ENCODE measurements around the gene NCK2. TPM values are rescaled to one million over a fixed set of nuclear protein-coding genes. Genes with fewer than 3 reads are reported as not detected.

The NCK2 gene
- polyA plus RNA-seq, 1 experiment: 20.5 TPM

- ChIA-PET CTCF (no interaction called here), POLR2A (no interaction called here)
- H3K9me3 ChIP-seq (ENCODE audit: control insufficient read depth, insufficient read depth, low read length): no peaks in the 10 kb centered on the region
- H3K4me3 ChIP-seq (ENCODE audit: low read depth, low read length): no peak overlapping the region
- no peak for DNase-seq (ENCODE audit: low read depth, low spot score)
- TF ChIP-seq, protein P1, sequence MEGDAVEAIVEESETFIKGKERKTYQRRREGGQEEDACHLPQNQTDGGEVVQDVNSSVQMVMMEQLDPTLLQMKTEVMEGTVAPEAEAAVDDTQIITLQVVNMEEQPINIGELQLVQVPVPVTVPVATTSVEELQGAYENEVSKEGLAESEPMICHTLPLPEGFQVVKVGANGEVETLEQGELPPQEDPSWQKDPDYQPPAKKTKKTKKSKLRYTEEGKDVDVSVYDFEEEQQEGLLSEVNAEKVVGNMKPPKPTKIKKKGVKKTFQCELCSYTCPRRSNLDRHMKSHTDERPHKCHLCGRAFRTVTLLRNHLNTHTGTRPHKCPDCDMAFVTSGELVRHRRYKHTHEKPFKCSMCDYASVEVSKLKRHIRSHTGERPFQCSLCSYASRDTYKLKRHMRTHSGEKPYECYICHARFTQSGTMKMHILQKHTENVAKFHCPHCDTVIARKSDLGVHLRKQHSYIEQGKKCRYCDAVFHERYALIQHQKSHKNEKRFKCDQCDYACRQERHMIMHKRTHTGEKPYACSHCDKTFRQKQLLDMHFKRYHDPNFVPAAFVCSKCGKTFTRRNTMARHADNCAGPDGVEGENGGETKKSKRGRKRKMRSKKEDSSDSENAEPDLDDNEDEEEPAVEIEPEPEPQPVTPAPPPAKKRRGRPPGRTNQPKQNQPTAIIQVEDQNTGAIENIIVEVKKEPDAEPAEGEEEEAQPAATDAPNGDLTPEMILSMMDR (IDR thresholded peaks at IDR 0.05; ENCODE audit: low read depth, low read length): no peak
- no peaks in the 10 kb centered on the region for H3K27me3 ChIP-seq (ENCODE audit: control insufficient read depth, insufficient read depth, low read length)
- no peak overlapping the region for H3K27ac ChIP-seq (ENCODE audit: low read depth, low read length)
Observed at GRCh38 chr2:105803337-105803736, 58.6 kb downstream of the NCK2 start.

DNA sequence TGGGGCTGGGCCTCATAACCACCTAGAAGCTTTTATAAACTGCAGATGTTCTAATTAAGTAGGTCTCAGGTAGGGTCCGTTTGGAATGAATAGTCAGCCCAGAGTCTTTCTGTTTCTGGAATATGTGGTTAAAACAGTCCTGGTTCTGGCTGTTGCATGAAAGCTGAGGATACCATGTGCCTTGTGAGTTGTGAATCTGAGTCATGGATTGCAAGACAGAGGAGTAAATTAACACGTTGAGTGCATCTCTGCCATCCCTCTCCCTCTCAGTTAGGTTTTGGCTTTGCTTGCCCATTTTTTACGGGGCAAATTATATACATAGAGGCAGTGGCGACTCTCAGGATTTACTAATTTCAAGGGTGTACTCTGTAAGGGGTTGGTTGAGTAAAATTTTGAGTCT is 59.1 kb downstream of the NCK2 start:
- ChIA-PET POLR2A (no interaction called here), CTCF (no interaction called here)
- Histone ChIP-seq H3K27ac (ENCODE audit: low read depth, low read length) (no peak overlapping the region), H3K9me3 (ENCODE audit: control insufficient read depth, insufficient read depth, low read length) (no peaks in the 10 kb centered on the region), H3K4me3 (ENCODE audit: low read depth, low read length) (no peak overlapping the region), H3K27me3 (ENCODE audit: control insufficient read depth, insufficient read depth, low read length) (no peaks in the 10 kb centered on the region)
- DNase-seq (ENCODE audit: low read depth, low spot score): no peak
- TF ChIP-seq, protein P1 (IDR thresholded peaks at IDR 0.05; ENCODE audit: low read depth, low read length): no peak

DNA sequence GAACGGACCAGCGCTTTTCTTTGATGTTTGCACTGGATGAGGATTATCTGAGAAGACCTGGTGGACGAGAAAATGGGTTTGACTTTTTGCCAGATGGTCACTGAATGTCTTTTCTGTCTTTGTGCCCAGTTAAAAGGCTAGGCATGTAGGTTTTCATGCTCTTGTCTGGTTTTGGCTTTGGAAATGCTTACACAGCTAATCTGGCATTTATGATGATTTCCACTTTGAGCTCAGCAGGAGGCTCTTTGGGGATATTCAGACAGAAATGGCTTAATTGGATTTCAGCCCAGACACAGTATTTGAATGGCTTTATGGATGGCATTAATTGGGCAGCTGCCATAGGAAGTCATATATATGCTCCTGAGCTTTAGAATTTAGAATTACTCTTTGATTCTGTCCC is 59.6 kb downstream of the NCK2 start:
- no peak overlapping the region for H3K4me3 ChIP-seq (ENCODE audit: low read depth, low read length)
- TF ChIP-seq, protein P1 (IDR thresholded peaks at IDR 0.05; ENCODE audit: low read depth, low read length): no peak
- H3K27ac ChIP-seq (ENCODE audit: low read depth, low read length): no peak overlapping the region
- POLR2A ChIA-PET: no interaction called here
- CTCF ChIA-PET: no interaction called here
- H3K9me3 ChIP-seq (ENCODE audit: control insufficient read depth, insufficient read depth, low read length): no peaks in the 10 kb centered on the region
- no peaks in the 10 kb centered on the region for H3K27me3 ChIP-seq (ENCODE audit: control insufficient read depth, insufficient read depth, low read length)
- no peak for DNase-seq (ENCODE audit: low read depth, low spot score)

DNA sequence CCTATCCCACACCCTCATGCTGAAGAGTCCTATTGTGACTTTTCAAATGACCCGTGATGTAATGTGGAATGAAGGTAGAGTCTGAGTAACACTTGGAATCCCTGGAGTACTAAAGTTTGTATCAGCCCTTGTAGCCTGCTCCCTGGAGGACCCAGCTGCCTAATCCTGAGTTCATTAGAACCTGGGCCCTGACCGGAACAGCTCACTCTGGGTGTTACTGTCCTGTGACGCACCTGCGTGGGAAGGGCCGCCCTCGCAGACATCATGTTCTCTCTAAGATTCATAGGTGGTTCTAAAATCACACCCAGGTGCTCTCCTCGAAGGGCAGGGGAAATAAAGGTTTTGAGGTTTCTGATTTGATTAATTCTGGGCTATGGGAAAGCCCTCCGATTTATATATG is 62.3 kb downstream of the NCK2 start:
- no peaks in the 10 kb centered on the region for H3K27me3 ChIP-seq (ENCODE audit: control insufficient read depth, insufficient read depth, low read length)
- H3K9me3 ChIP-seq (ENCODE audit: control insufficient read depth, insufficient read depth, low read length): no peaks in the 10 kb centered on the region
- ChIA-PET CTCF (no interaction called here), POLR2A (no interaction called here)
- TF ChIP-seq, protein P1 (IDR thresholded peaks at IDR 0.05; ENCODE audit: low read depth, low read length): no peak
- H3K27ac ChIP-seq (ENCODE audit: low read depth, low read length): no peak overlapping the region
- no peak overlapping the region for H3K4me3 ChIP-seq (ENCODE audit: low read depth, low read length)
- DNase-seq (ENCODE audit: low read depth, low spot score): no peak

GRCh38 chr2:105808423-105809096 is 63.8 kb downstream of the NCK2 start:
- no peak for DNase-seq (ENCODE audit: low read depth, low spot score)
- Histone ChIP-seq H3K27me3 (ENCODE audit: control insufficient read depth, insufficient read depth, low read length) (no peaks in the 10 kb centered on the region), H3K4me3 (ENCODE audit: low read depth, low read length) (no peak overlapping the region), H3K9me3 (ENCODE audit: control insufficient read depth, insufficient read depth, low read length) (no peaks in the 10 kb centered on the region), H3K27ac (ENCODE audit: low read depth, low read length) (no peak overlapping the region)
- TF ChIP-seq, protein P1 (IDR thresholded peaks at IDR 0.05; ENCODE audit: low read depth, low read length): no peak
- ChIA-PET CTCF (no interaction called here), POLR2A (no interaction called here)
